GM12872 (cell line): ENCODE data around the gene SHE.

Experiments
- TF ChIP-seq, protein P1 (sequence below): IDR thresholded peaks from 3 replicates; pipeline ENCODE4 v1.5.1; 2011; ENCODE audit warnings: low read depth, mild to moderate bottlenecking, low read length, moderate library complexity; ENCODE audit not compliant: insufficient read depth

Gene SHE

GRCh38 chr1:154546264-154547063 is 44.3 kb upstream of the SHE start:
- TF ChIP-seq, protein P1, sequence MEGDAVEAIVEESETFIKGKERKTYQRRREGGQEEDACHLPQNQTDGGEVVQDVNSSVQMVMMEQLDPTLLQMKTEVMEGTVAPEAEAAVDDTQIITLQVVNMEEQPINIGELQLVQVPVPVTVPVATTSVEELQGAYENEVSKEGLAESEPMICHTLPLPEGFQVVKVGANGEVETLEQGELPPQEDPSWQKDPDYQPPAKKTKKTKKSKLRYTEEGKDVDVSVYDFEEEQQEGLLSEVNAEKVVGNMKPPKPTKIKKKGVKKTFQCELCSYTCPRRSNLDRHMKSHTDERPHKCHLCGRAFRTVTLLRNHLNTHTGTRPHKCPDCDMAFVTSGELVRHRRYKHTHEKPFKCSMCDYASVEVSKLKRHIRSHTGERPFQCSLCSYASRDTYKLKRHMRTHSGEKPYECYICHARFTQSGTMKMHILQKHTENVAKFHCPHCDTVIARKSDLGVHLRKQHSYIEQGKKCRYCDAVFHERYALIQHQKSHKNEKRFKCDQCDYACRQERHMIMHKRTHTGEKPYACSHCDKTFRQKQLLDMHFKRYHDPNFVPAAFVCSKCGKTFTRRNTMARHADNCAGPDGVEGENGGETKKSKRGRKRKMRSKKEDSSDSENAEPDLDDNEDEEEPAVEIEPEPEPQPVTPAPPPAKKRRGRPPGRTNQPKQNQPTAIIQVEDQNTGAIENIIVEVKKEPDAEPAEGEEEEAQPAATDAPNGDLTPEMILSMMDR = peak; percentile 88

DNA sequence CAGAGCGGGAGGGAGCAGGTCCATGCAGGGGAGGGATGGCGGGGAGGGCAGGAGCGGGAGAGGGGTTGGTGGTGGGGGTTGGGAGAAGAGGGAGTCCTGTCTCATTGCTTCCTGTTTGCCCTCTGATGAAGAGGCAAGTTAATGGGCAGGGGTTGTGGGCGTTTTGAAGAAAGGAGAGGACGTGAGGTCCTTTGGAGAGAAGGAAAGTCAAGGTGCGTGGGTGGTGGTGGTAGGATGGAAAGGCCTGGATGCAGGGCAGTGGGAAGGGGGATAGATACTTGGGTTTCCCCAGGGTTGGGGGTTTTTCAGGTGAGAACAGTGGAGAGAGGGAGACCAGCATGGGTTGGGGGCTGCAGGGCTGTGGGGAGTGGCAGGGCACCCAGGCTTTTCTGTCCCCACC is 39.0 kb upstream of the SHE start:
- TF ChIP-seq, protein P1 = no peak

GRCh38 chr1:154539486-154540483 is 37.6 kb upstream of the SHE start:
- TF ChIP-seq, protein P1 = no peak

DNA sequence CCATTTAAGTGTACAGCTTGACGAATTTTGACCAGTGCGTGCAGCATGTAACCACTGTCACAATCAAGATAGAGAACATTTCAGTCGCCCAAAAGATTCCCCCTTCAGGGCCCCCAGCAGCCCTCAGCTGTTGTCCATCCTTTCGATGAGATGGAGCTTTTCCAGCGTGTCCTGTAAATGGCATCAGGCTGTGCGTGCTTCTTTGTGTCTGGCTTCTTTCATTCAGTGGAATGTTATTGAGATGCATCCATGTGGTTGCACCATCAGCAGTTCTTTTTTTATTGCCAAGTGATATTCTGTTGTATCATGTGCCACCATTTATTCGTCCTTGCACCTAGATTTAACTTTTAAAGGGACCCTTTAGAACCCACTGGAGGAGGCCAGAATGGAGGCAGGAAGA is 34.4 kb upstream of the SHE start:
- TF ChIP-seq, protein P1 = no peak

GRCh38 chr1:154533952-154534844 is 32.0 kb upstream of the SHE start:
- TF ChIP-seq, protein P1 = peak; percentile 38; the same call in 2 of the 3 replicates

DNA sequence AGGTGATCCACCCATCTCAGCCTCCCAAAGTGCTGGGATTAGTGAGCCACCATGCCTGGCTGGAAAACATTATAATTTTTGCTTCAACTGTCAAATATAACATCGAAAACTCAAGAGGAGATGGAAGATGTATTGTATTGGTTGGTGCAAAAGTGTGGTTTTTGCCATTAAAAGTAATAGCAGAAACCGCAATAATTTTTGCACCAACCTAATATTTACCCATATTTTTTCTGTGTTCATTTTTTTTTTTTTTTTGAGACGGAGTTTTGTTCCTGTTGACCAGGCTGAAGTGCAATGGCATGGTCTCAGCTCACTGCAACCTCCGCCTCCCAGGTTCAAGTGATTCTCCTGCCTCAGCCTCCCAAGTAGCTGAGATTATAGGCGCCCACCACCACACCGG is 27.1 kb upstream of the SHE start:
- TF ChIP-seq, protein P1 = no peak
